ENCODE measurements around the gene DACT2. TPM values are rescaled to one million over a fixed set of nuclear protein-coding genes. Genes with fewer than 3 reads are reported as not detected.

The DACT2 gene
- total and polyA plus RNA-seq, 10 of the 15 experiments (the other 5 are each of a cell fraction or from before 2014, with no cell fraction given): not detected

DNA sequence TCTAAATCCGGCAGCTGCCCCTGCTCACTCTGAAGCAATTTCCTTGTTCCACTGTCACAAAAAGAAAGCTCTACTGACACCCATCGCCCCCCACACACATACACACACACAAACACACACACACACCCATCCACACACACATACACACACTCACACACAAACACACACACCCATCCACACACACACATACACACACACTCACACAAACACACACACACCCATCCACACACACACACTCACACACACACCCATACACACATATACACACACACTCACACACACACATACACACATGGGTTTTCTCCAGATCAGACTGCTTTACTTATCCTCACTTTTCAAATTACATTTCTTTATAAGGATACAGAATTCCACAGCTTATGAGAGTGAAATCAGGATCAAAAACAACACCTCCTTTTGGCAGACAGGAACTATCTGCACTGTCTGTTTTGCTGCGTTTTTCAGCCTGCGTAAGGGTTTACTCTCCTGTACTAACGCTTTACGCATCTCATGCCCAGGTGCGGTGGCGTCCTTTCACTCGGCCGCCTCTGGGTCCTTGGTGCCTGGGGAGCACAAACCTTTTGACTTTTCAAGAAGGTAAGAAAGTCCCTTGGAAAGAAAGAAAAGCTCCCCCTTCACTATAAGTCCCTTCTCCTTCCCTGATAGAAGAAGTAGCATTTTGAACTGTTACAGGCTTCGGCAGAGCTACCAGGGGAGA is 8.0 kb downstream of the DACT2 start:
- Histone ChIP-seq H4K20me1 (ENCODE audit: control insufficient read depth, insufficient read depth) (no peaks in the 10 kb centered on the region), H3K4me2 (ENCODE audit: control insufficient read depth, insufficient read depth) (no peak overlapping the region), H3K79me2 (ENCODE audit: control insufficient read depth, insufficient read depth, low read length) (no peaks in the 10 kb centered on the region), H3K9ac (ENCODE audit: control insufficient read depth, insufficient read depth, low read length) (no peak overlapping the region), H3K4me1 (ENCODE audit: control insufficient read depth, insufficient read depth, low read length) (no peaks in the 10 kb centered on the region), H3K36me3 (ENCODE audit: control insufficient read depth in 2 of 2, insufficient read depth in 2 of 2, low read length in 1 of 2) (no peaks in the 10 kb centered on the region), H3K4me3 (no peak overlapping the region), H3K27ac (ENCODE audit: control insufficient read depth, insufficient read depth) (no peak overlapping the region), H3K27me3 (replicated peaks in 1 of 2; ENCODE audit: control insufficient read depth in 2 of 2, insufficient read depth in 2 of 2, low read length in 1 of 2) (no peaks in the 10 kb centered on the region), H3K9me3 (replicated peaks; ENCODE audit: control insufficient read depth, insufficient read depth, low read length) (no peaks in the 10 kb centered on the region), H2AFZ (ENCODE audit: control insufficient read depth, low read depth, low read length) (no peak overlapping the region)
- BruUV-seq (replicated peaks): no TSS peak
- CTCF ChIA-PET: no interaction called here
- WGBS (ENCODE audit: insufficient coverage, insufficient replicate concordance, low lambda C conversion rate, missing lambda C conversion rate): 59% methylated on average over 11 of the region's 11 CpGs
- SMC1A ChIA-PET (ENCODE audit: uncharacterized antibody, unreplicated experiment): no interaction called here
- intact Hi-C loops (cut with micrococcal nuclease; ENCODE audit: unreplicated experiment) (no loop called here), in situ Hi-C loops (cut with MboI) (no loop called here)
- FAIRE-seq (no peak), DNase-seq (ENCODE audit: low read depth, low spot score) (no peak), ATAC-seq (no peak)
- RAD21 ChIA-PET (ENCODE audit: unreplicated experiment): no interaction called here
- TF ChIP-seq USF2 (IDR thresholded peaks at IDR 0.05; ENCODE audit: borderline replicate concordance, low read depth, low read length) (no peak), RELA (IDR thresholded peaks at IDR 0.05; ENCODE audit: borderline replicate concordance, partially characterized antibody) (no peak), IKZF1 (conservative IDR thresholded peaks at IDR 0.05) (no peak), NFIC (IDR thresholded peaks at IDR 0.05; ENCODE audit: low read depth, low read length) (no peak), SIX5 (IDR thresholded peaks at IDR 0.05; ENCODE audit: low read depth, low read length, severe bottlenecking) (no peak), CHD1 (IDR thresholded peaks at IDR 0.05; ENCODE audit: low read depth, low read length) (no peak), POLR2AphosphoS5 (IDR thresholded peaks at IDR 0.05; ENCODE audit: low read length) (no peak)
- TF ChIP-seq, protein P1, sequence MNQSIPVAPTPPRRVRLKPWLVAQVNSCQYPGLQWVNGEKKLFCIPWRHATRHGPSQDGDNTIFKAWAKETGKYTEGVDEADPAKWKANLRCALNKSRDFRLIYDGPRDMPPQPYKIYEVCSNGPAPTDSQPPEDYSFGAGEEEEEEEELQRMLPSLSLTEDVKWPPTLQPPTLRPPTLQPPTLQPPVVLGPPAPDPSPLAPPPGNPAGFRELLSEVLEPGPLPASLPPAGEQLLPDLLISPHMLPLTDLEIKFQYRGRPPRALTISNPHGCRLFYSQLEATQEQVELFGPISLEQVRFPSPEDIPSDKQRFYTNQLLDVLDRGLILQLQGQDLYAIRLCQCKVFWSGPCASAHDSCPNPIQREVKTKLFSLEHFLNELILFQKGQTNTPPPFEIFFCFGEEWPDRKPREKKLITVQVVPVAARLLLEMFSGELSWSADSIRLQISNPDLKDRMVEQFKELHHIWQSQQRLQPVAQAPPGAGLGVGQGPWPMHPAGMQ (IDR thresholded peaks at IDR 0.05; ENCODE audit: borderline replicate concordance): no peak
- POLR2A ChIA-PET: no interaction called here
